Left ventricle myocardium inferior (tissue), 1 donor: Measurements from ENCODE around the gene LNP1. TPM values are rescaled to one million over a fixed set of nuclear protein-coding genes. Genes with fewer than 3 reads are reported as not detected.

Experiments
- DNase-seq: peaks from one replicate; pipeline ENCODE4 v3.0.0-alpha.2; 2020
- H3K27ac ChIP-seq: fragments of 200-600 bp; replicated peaks from 2 replicates; pipeline ENCODE4 v1.8.0; 2021
- H3K27me3 ChIP-seq: fragments of 200-600 bp; 2 replicates; pipeline ENCODE4 v1.8.0; 2021; ENCODE audit warnings: low read depth
- H3K36me3 ChIP-seq: fragments of 200-600 bp; 2 replicates; pipeline ENCODE4 v1.8.0; 2021
- H3K4me1 ChIP-seq: fragments of 200-600 bp; 2 replicates; pipeline ENCODE4 v1.8.0; 2021
- H3K4me3 ChIP-seq: fragments of 200-600 bp; 2 replicates; pipeline ENCODE4 v1.8.0; 2021; ENCODE audit warnings: mild to moderate bottlenecking, moderate library complexity
- H3K9me3 ChIP-seq: fragments of 200-600 bp; replicated peaks from 2 replicates; pipeline ENCODE4 v1.8.0; 2021
- intact Hi-C: fragments of 100-400 bp; cut with micrococcal nuclease; formaldehyde crosslinking; loops from one replicate; pipeline ENCODE4 v1.11.0; 2022
- total RNA-seq: library from RNA; stranded (reverse); fragmentation: NEBNext Ultra II Directional; extraction: Animal tissue kit (Norgen Biotek cat#: 25700); gene quantifications from one replicate; pipeline ENCODE4 v1.2.1, GENCODE V29; 2021
- TF ChIP-seq, protein P1 (sequence below): fragments of 200-600 bp; IDR thresholded peaks from 2 replicates; pipeline ENCODE4 v1.8.0; 2021; ENCODE audit warnings: antibody characterized with exemption, mild to moderate bottlenecking, borderline replicate concordance
- donor health status: DM: no; HTN: yes; CAD: no; lungs with severe emphysema.

Gene LNP1
- total RNA-seq, 1 donor from 2014 or later, result 4.2 TPM

DNA sequence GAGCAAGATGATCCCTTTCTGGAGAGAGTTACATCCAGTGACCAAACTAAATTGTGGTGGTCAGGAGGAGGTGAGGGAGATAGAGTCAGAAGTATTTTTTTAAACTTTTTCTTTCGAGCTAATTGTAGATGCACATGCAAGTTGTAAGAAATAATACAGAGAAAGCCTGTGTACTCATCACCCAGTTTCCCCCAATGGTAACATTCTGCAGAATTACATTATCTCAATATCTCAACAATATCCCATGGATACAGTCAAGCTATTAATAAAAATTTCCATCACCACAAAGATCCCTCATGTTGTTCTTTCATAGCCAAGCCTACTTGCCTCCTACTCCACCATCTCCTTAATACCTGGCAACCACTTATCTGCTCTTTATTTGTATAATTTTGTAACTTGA lies 87.8 kb downstream of the LNP1 start:
- DNase-seq, result no peak
- Histone ChIP-seq H3K36me3 (no peaks in the 10 kb centered on the region), H3K4me3 (no peak overlapping the region), H3K4me1 (peaks cover 19% of the 10 kb centered on the region), H3K27me3 (no peaks in the 10 kb centered on the region), H3K9me3 (no peaks in the 10 kb centered on the region), H3K27ac (no peak overlapping the region)
- intact Hi-C loops, result no loop called here
- TF ChIP-seq, protein P1, sequence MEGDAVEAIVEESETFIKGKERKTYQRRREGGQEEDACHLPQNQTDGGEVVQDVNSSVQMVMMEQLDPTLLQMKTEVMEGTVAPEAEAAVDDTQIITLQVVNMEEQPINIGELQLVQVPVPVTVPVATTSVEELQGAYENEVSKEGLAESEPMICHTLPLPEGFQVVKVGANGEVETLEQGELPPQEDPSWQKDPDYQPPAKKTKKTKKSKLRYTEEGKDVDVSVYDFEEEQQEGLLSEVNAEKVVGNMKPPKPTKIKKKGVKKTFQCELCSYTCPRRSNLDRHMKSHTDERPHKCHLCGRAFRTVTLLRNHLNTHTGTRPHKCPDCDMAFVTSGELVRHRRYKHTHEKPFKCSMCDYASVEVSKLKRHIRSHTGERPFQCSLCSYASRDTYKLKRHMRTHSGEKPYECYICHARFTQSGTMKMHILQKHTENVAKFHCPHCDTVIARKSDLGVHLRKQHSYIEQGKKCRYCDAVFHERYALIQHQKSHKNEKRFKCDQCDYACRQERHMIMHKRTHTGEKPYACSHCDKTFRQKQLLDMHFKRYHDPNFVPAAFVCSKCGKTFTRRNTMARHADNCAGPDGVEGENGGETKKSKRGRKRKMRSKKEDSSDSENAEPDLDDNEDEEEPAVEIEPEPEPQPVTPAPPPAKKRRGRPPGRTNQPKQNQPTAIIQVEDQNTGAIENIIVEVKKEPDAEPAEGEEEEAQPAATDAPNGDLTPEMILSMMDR, result no peak

DNA sequence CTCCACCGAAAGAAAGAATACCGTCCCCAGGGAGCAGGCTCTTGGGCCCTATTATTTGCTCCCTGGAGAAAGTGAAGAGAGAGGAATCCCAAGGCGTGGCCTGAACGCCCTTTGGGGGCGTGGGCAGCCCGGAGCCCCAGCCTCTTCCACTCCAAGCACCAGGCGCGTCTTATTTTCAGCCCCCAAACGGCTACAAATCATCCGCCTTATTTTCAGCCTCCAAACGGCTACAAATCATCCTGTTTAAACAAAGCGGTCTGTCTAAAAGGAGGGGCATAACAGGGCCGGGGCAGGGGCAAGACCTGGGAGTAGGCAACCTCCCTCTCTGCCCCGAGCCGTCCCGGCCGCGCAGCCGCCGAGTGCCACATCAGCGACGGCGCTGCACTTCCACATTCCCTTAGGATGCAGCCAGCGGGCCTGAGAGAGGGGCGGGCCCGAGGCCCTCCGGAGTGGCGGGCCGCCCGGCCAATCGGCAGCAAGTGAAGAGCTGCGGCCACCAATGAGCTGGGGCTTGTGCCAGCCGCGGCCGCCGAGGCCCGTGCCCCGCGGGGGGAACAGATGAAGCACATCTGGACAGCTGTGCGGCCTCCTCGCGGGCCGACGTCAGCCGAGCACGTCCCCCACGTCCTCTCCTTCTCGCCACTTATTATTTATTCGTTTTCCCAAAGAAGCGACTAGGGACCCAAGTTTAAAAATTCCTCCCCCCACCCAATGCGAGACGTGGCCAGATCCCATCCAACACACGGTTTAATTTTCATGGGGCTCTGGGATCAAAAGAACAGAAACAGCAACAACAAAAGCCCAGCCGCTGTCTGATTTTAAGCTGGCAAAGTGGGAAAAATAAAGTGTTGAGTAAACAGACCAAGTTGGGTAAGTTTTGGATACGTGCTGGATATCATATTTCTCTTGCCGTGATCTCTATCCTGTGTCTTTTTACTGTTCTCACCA lies 91.0 kb downstream of the LNP1 start, which contains the start of gene TMEM45A:
TMEM45A (plus strand) TSS at position 561 of the 948 bp plus-strand sequence. CDS start 62,593 bp downstream, outside the sequence.
- H3K27me3 ChIP-seq, result no peaks in the 10 kb centered on the region
- intact Hi-C loops, result no loop called here
- no peaks in the 10 kb centered on the region for H3K9me3 ChIP-seq
- TF ChIP-seq, protein P1, result no peak
- H3K27ac ChIP-seq, result peak within 1 kb of the TSS; percentile 77
- peak within 1 kb of the TSS; percentile 68 for H3K4me3 ChIP-seq
- no peaks in the 10 kb centered on the region for H3K36me3 ChIP-seq
- H3K4me1 ChIP-seq, result peaks cover 19% of the 10 kb centered on the region
- DNase-seq, result peak; percentile 97

DNA sequence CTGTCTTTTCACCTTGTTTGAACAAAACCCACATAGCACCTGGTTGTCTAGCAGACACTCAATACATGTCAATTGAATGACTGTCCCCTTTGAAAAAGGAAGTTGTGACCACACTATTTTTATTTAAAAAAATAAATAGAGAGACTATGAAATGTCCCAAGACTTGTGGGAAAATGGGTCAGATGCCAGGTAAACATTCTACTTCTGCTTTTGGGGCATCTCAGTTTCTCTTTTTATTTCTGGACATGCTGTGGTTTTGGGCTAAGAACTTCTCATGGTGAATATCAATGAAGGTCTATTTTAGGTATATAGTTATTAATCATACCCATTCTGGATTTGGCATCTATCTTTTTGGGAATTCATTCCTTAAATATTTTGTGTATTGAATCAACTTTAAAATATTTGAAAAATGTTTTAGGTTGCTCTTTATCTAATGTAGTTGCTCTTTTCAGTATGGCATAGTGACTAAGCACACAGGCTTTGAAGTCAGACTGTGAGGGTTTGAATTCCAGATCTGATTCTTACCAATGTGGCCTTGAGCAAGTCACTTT lies 95.4 kb downstream of the LNP1 start:
- H3K36me3 ChIP-seq, result no peaks in the 10 kb centered on the region
- intact Hi-C loops, result no loop called here
- TF ChIP-seq, protein P1, result no peak

DNA sequence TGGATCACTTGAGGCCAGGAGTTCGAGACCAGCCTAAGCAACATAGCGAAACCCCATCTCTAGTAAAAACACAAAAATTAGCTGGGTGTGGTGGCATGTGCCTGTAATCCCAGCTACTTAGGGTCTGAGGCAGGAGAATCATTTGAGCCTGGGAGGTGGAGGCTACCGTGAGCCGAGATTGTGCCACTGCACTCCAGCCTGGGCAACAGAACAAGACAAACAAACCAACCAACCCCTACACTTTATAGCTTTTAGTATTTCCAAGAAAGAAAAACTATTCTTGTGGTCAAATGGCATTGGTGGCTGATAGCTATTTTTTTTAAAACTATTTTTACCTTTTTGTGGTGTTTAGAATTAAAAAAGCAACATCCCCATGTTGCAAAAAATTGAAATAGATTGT lies 98.3 kb downstream of the LNP1 start:
- intact Hi-C loops, result no loop called here

More for the DNA sequence above, 95.4 kb downstream of the LNP1 start:
- Histone ChIP-seq H3K4me3 (no peak overlapping the region), H3K27ac (no peak overlapping the region), H3K27me3 (no peaks in the 10 kb centered on the region), H3K4me1 (peaks cover 14% of the 10 kb centered on the region), H3K9me3 (no peaks in the 10 kb centered on the region)
- no peak for DNase-seq

DNA sequence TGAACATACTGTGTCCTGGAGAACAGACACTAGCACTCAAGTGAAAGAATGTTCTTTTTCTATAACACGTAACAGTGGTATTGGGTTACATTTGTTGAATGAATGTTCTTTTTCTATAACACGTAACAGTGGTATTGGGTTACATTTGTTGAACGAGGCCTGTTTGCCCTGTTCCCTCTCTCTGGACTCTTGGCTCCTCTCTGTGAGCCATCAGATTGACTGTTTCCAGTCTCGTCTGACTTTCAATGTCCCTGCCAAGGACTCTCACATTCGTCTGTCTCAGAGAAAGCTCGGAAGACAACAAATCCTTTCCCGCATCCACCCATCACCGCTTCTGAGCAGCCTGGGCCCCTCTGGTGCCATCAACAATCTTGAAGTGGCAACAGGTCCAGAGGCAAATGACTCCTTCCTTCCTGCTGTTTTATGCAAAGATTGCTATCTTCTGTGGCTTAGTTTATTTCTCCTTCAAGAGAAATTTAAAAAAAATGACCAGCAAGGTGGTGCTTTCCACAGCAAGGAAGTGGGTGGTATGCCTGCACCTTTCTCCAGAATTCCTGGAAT lies 99.1 kb downstream of the LNP1 start:
- H3K4me1 ChIP-seq, result no peaks in the 10 kb centered on the region
- DNase-seq, result no peak
- H3K4me3 ChIP-seq, result no peak overlapping the region
- no peak overlapping the region for H3K27ac ChIP-seq
- no peaks in the 10 kb centered on the region for H3K9me3 ChIP-seq
- H3K27me3 ChIP-seq, result no peaks in the 10 kb centered on the region
- no peaks in the 10 kb centered on the region for H3K36me3 ChIP-seq
- intact Hi-C loops, result no loop called here
- TF ChIP-seq, protein P1, result no peak

More for the DNA sequence above, 98.3 kb downstream of the LNP1 start:
- Histone ChIP-seq H3K36me3 (no peaks in the 10 kb centered on the region), H3K27me3 (no peaks in the 10 kb centered on the region), H3K9me3 (no peaks in the 10 kb centered on the region), H3K4me1 (no peaks in the 10 kb centered on the region), H3K4me3 (no peak overlapping the region), H3K27ac (no peak overlapping the region)
- TF ChIP-seq, protein P1, result no peak
- DNase-seq, result no peak
